Measurements from ENCODE around the gene DRGX. TPM values are rescaled to one million over a fixed set of nuclear protein-coding genes. Genes with fewer than 3 reads are reported as not detected.
A peak's percentile ranks its signal among the peaks of the same experiment; 100 is the strongest.

The DRGX gene
- total and polyA plus RNA-seq, 2 of the 13 experiments (the other 11 are each of a cell fraction or from before 2014, with no cell fraction given), result not detected

GRCh38 chr10:49335364-49335972 is 60.4 kb downstream of the DRGX start:
- Histone ChIP-seq H3K4me1 (ENCODE audit: insufficient read depth, low read length) (no peaks in the 10 kb centered on the region), H3K27ac (ENCODE audit: extremely low read length, insufficient read depth, low read length) (no peak overlapping the region), H3K36me3 (replicated peaks in 1 of 2; ENCODE audit: control insufficient read depth in 1 of 2, insufficient read depth in 2 of 2, low read length in 2 of 2) (no peaks in the 10 kb centered on the region), H3K27me3 (ENCODE audit: control insufficient read depth in 1 of 2, insufficient read depth in 2 of 2, low read length in 2 of 2) (no peaks in the 10 kb centered on the region), H3K4me2 (ENCODE audit: low read depth, low read length) (no peak overlapping the region), H4K20me1 (ENCODE audit: insufficient read depth, low read length) (no peaks in the 10 kb centered on the region), H2AFZ (ENCODE audit: low read length) (no peak overlapping the region), H3K9me3 (ENCODE audit: low read length) (no peaks in the 10 kb centered on the region), H3K4me3 (replicated peaks in 1 of 3; ENCODE audit: insufficient read depth in 1 of 3, low read depth in 2 of 3, low read length in 3 of 3) (no peak overlapping the region), H3K9ac (ENCODE audit: insufficient read depth, low read depth, low read length) (no peak overlapping the region), H3K79me2 (ENCODE audit: insufficient read depth, low read length) (no peaks in the 10 kb centered on the region)
- ATAC-seq, result no peak
- no TSS peak for BruUV-seq (replicated peaks)
- CTCF ChIA-PET (ENCODE audit: low intra/inter-chr PET ratio, low total read pairs), result no interaction called here
- in situ Hi-C loops (cut with HindIII; ENCODE audit: extremely low pct_ligation_motif_present, low pct_unique_long_range_greater_than_20kb) (no loop called here), intact Hi-C loops (cut with micrococcal nuclease; ENCODE audit: unreplicated experiment) (no loop called here)
- FAIRE-seq, result no peak
- DNase-seq (ENCODE audit: low spot score), result no peak
- 35% methylated on average over 1 of the region's 1 CpG for WGBS (ENCODE audit: low lambda C conversion rate)
- POLR2A ChIA-PET, result no interaction called here
- TF ChIP-seq TGIF2 (CRISPR knock-in tag; IDR thresholded peaks at IDR 0.05) (no peak), GABPA (IDR thresholded peaks at IDR 0.05; ENCODE audit: low read depth, low read length) (0 out of 2 replicates have a peak, but pooled peaks have one; percentile 12), GABPA (CRISPR knock-in tag; IDR thresholded peaks at IDR 0.05; ENCODE audit: low read depth) (peak; percentile 57; the same call in 1 of the 2 replicates), MTF2 (CRISPR knock-in tag; IDR thresholded peaks at IDR 0.05; ENCODE audit: borderline replicate concordance) (no peak), ATF7-NPFF (CRISPR knock-in tag; IDR thresholded peaks at IDR 0.05; ENCODE audit: low read depth) (no peak), TCF12 (IDR thresholded peaks at IDR 0.05) (no peak), TCF12 (CRISPR knock-in tag; IDR thresholded peaks at IDR 0.05) (no peak), FUBP1 (CRISPR knock-in tag; IDR thresholded peaks at IDR 0.05; ENCODE audit: borderline replicate concordance) (no peak), MAX (IDR thresholded peaks at IDR 0.05) (no peak), ZFYVE20 (CRISPR knock-in tag; IDR thresholded peaks at IDR 0.05; ENCODE audit: borderline replicate concordance, low read depth) (no peak), NR2C2 (CRISPR knock-in tag; IDR thresholded peaks at IDR 0.05; ENCODE audit: borderline replicate concordance) (peak; percentile 65; the same call in 1 of the 2 replicates), ZNF264 (CRISPR knock-in tag; IDR thresholded peaks at IDR 0.05) (no peak), SOX5 (CRISPR knock-in tag; IDR thresholded peaks at IDR 0.05; ENCODE audit: borderline replicate concordance) (no peak), ZNF639 (CRISPR knock-in tag; conservative IDR thresholded peaks at IDR 0.05) (no peak)

All from HepG2 (cell line).